ENCODE measurements around the gene TBC1D10B.

The TBC1D10B gene

GRCh38 chr16:30368792-30369090, 1.6 kb downstream of the TBC1D10B start:
- H3K27ac ChIP-seq (replicated peaks) = peak overlapping the region; percentile 63
- no peaks in the 10 kb centered on the region for H3K27me3 ChIP-seq (ENCODE audit: insufficient read depth, poor library complexity, severe bottlenecking)
- H3K4me3 ChIP-seq (replicated peaks; ENCODE audit: insufficient read depth, low read length) = peak overlapping the region; percentile 94
- TF ChIP-seq SPI1 (IDR thresholded peaks at IDR 0.05; ENCODE audit: borderline replicate concordance, low read depth) (no peak), CTCF (IDR thresholded peaks at IDR 0.05; ENCODE audit: insufficient read depth, low read length) (no peak), GABPA (IDR thresholded peaks at IDR 0.05; ENCODE audit: low read depth) (no peak), POLR2AphosphoS5 (IDR thresholded peaks at IDR 0.05; ENCODE audit: low read depth) (0 out of 2 replicates have a peak, but pooled peaks have one; percentile 21)
- TF ChIP-seq, protein P1, sequence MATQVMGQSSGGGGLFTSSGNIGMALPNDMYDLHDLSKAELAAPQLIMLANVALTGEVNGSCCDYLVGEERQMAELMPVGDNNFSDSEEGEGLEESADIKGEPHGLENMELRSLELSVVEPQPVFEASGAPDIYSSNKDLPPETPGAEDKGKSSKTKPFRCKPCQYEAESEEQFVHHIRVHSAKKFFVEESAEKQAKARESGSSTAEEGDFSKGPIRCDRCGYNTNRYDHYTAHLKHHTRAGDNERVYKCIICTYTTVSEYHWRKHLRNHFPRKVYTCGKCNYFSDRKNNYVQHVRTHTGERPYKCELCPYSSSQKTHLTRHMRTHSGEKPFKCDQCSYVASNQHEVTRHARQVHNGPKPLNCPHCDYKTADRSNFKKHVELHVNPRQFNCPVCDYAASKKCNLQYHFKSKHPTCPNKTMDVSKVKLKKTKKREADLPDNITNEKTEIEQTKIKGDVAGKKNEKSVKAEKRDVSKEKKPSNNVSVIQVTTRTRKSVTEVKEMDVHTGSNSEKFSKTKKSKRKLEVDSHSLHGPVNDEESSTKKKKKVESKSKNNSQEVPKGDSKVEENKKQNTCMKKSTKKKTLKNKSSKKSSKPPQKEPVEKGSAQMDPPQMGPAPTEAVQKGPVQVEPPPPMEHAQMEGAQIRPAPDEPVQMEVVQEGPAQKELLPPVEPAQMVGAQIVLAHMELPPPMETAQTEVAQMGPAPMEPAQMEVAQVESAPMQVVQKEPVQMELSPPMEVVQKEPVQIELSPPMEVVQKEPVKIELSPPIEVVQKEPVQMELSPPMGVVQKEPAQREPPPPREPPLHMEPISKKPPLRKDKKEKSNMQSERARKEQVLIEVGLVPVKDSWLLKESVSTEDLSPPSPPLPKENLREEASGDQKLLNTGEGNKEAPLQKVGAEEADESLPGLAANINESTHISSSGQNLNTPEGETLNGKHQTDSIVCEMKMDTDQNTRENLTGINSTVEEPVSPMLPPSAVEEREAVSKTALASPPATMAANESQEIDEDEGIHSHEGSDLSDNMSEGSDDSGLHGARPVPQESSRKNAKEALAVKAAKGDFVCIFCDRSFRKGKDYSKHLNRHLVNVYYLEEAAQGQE (IDR thresholded peaks at IDR 0.05; ENCODE audit: insufficient replicate concordance, low read depth) = no peak
- DNase-seq (ENCODE audit: low read depth in 1 of 2, low spot score in 1 of 2) = no peak

- TF ChIP-seq SPI1 (IDR thresholded peaks at IDR 0.05; ENCODE audit: borderline replicate concordance, low read depth) (peak; percentile 83), GABPA (IDR thresholded peaks at IDR 0.05; ENCODE audit: low read depth) (no peak), POLR2AphosphoS5 (IDR thresholded peaks at IDR 0.05; ENCODE audit: low read depth) (0 out of 2 replicates have a peak, but pooled peaks have one; percentile 45), CTCF (IDR thresholded peaks at IDR 0.05; ENCODE audit: insufficient read depth, low read length) (no peak)
- TF ChIP-seq, protein P1 (IDR thresholded peaks at IDR 0.05; ENCODE audit: insufficient replicate concordance, low read depth) = no peak
- Histone ChIP-seq H3K27ac (replicated peaks) (peak overlapping the region; percentile 63), H3K27me3 (ENCODE audit: insufficient read depth, poor library complexity, severe bottlenecking) (no peaks in the 10 kb centered on the region), H3K4me3 (replicated peaks; ENCODE audit: insufficient read depth, low read length) (peak overlapping the region; percentile 94)
- peak in 1 of 2 experiments; percentile 80 for DNase-seq (ENCODE audit: low read depth in 1 of 2, low spot score in 1 of 2)
Measured at GRCh38 chr16:30368122-30368791, 2.0 kb downstream of the TBC1D10B start.

- peak overlapping the region; percentile 94 for H3K4me3 ChIP-seq (replicated peaks; ENCODE audit: insufficient read depth, low read length)
- no peaks in the 10 kb centered on the region for H3K27me3 ChIP-seq (ENCODE audit: insufficient read depth, poor library complexity, severe bottlenecking)
- DNase-seq (ENCODE audit: low read depth in 1 of 2, low spot score in 1 of 2) = no peak
- H3K27ac ChIP-seq (replicated peaks) = peak overlapping the region; percentile 63; the same call in 1 of the 2 replicates
- TF ChIP-seq POLR2AphosphoS5 (IDR thresholded peaks at IDR 0.05; ENCODE audit: low read depth) = no peak
- no peak for TF ChIP-seq CTCF (IDR thresholded peaks at IDR 0.05; ENCODE audit: insufficient read depth, low read length)
- TF ChIP-seq, protein P1 (IDR thresholded peaks at IDR 0.05; ENCODE audit: insufficient replicate concordance, low read depth) = no peak
- no peak for TF ChIP-seq GABPA (IDR thresholded peaks at IDR 0.05; ENCODE audit: low read depth)
- no peak for TF ChIP-seq SPI1 (IDR thresholded peaks at IDR 0.05; ENCODE audit: borderline replicate concordance, low read depth)
Measured at GRCh38 chr16:30367349-30368009, 2.8 kb downstream of the TBC1D10B start.

All from HL-60 (cell line).